ENCODE results near the gene SLC4A8. TPM values are rescaled to one million over a fixed set of nuclear protein-coding genes. Genes with fewer than 3 reads are reported as not detected.
"Not testable (repeated sequence)": the region's sequence is repeated elsewhere in the genome, so short reads cannot be mapped to it uniquely, and the experiment has no call there.

Gene SLC4A8
- total RNA-seq, 1 donor from 2014 or later: 18.5 TPM

DNA sequence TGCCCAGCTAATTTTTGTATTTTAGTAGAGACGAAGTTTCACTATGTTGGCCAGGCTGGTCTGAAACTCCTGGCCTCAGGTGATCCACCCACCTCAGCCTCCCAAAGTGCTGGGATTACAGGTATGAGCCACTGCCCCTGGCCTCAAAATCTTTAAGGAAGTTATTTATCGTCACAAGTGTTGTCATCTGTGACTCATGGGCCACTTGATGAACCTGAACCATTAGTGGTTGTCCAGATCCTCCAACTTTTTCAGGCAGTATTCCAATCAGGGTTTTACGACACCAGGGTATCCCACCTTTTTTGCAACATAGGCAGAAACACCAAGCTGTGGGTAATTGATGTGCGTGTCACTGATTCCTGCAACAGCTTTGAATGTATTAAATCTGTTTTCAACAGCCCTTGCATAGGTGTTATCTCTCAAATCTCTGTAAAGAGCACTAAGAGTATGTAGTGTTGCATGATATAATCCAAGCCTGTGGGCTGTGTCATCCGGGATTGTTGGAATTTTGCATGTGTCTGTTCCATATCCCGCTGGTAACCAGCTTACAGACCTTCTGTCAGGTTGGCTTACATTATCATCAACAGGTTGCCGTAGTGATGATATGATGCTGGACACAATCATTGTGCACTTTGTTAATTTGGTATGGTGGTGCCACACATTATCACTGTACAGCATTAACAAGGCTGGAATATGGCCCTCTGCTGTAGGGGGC, 87.1 kb downstream of the SLC4A8 start:
- Mint-ChIP-seq H3K4me1 (ENCODE audit: unreplicated experiment) (no peaks in the 10 kb centered on the region), H3K27ac (no peak overlapping the region), H3K4me3 (no peak overlapping the region), H3K27me3 (no peaks in the 10 kb centered on the region), H3K36me3 (peaks cover 15% of the 10 kb centered on the region), H3K9me3 (no peaks in the 10 kb centered on the region)
- no peak for DNase-seq (ENCODE audit: extremely low spot score, unreplicated experiment)
- TF ChIP-seq, protein P1, sequence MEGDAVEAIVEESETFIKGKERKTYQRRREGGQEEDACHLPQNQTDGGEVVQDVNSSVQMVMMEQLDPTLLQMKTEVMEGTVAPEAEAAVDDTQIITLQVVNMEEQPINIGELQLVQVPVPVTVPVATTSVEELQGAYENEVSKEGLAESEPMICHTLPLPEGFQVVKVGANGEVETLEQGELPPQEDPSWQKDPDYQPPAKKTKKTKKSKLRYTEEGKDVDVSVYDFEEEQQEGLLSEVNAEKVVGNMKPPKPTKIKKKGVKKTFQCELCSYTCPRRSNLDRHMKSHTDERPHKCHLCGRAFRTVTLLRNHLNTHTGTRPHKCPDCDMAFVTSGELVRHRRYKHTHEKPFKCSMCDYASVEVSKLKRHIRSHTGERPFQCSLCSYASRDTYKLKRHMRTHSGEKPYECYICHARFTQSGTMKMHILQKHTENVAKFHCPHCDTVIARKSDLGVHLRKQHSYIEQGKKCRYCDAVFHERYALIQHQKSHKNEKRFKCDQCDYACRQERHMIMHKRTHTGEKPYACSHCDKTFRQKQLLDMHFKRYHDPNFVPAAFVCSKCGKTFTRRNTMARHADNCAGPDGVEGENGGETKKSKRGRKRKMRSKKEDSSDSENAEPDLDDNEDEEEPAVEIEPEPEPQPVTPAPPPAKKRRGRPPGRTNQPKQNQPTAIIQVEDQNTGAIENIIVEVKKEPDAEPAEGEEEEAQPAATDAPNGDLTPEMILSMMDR (conservative IDR thresholded peaks at IDR 0.05): no peak

GRCh38 chr12:51512438-51512837, 87.8 kb downstream of the SLC4A8 start:
- H3K4me1 Mint-ChIP-seq (ENCODE audit: unreplicated experiment): no peaks in the 10 kb centered on the region
- peaks cover 15% of the 10 kb centered on the region for H3K36me3 Mint-ChIP-seq
- H3K27ac Mint-ChIP-seq: no peak overlapping the region
- TF ChIP-seq, protein P1 (conservative IDR thresholded peaks at IDR 0.05): no peak
- no peak for DNase-seq (ENCODE audit: extremely low spot score, unreplicated experiment)
- H3K9me3 Mint-ChIP-seq: no peaks in the 10 kb centered on the region
- no peaks in the 10 kb centered on the region for H3K27me3 Mint-ChIP-seq
- H3K4me3 Mint-ChIP-seq: no peak overlapping the region

DNA sequence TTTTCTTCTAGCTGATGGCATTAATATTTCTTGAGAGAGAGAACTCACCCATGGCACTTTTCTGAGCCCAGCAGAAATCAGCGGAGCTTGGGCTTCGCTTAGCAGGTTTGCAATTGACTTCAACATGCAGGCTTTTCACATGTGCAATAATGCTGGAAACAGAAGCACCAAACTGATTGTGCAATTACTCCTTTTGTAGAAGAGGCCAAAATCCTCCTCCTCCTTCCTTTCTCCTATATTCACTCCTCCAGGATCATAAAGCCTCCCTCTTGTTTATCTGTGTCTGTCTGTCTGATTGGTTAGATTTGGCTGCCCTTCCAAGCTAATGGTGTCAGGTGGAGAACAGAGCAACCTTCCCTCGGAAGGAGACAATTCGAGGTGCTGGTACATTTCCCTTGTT, 90.4 kb downstream of the SLC4A8 start:
- not testable (repeated sequence) for H3K4me3 Mint-ChIP-seq; H3K9me3 Mint-ChIP-seq; DNase-seq (ENCODE audit: extremely low spot score, unreplicated experiment); H3K27me3 Mint-ChIP-seq; H3K36me3 Mint-ChIP-seq; H3K27ac Mint-ChIP-seq; H3K4me1 Mint-ChIP-seq (ENCODE audit: unreplicated experiment)

GRCh38 chr12:51517316-51517715, 92.7 kb downstream of the SLC4A8 start:
- Mint-ChIP-seq H3K36me3 (peaks cover 5% of the 10 kb centered on the region), H3K4me1 (ENCODE audit: unreplicated experiment) (no peaks in the 10 kb centered on the region), H3K27me3 (peaks cover 5% of the 10 kb centered on the region), H3K4me3 (no peak overlapping the region), H3K9me3 (no peaks in the 10 kb centered on the region), H3K27ac (no peak overlapping the region)
- TF ChIP-seq, protein P1 (conservative IDR thresholded peaks at IDR 0.05): no peak
- DNase-seq (ENCODE audit: extremely low spot score, unreplicated experiment): no peak

GRCh38 chr12:51517800-51518199, 93.2 kb downstream of the SLC4A8 start:
- H3K36me3 Mint-ChIP-seq: peaks cover 2% of the 10 kb centered on the region
- H3K4me1 Mint-ChIP-seq (ENCODE audit: unreplicated experiment): no peaks in the 10 kb centered on the region
- TF ChIP-seq, protein P1 (conservative IDR thresholded peaks at IDR 0.05): no peak
- DNase-seq (ENCODE audit: extremely low spot score, unreplicated experiment): no peak
- H3K27ac Mint-ChIP-seq: no peak overlapping the region
- peaks cover 5% of the 10 kb centered on the region for H3K27me3 Mint-ChIP-seq
- H3K9me3 Mint-ChIP-seq: no peaks in the 10 kb centered on the region
- no peak overlapping the region for H3K4me3 Mint-ChIP-seq

DNA sequence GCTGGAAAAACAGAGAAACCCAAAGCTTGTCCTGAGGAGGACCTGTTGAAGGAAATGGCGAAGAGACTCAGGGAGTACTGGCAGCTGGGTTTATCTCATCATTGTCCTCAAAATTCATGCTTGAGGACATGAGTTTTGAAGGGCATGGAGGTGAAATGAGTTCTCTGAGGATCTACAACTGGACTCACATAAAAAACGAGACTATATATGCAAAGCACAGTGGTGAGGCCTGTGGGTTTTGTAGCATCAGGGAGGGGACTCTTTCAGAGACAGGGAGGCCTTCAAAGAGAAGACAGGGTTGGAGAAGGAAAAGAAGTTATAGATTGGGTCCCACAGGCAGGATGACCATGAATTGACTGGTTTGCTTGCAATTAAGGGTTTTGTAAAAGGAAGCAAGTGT, 95.1 kb downstream of the SLC4A8 start:
- Mint-ChIP-seq H3K4me1 (ENCODE audit: unreplicated experiment) (no peaks in the 10 kb centered on the region), H3K27me3 (peaks cover 5% of the 10 kb centered on the region), H3K4me3 (no peak overlapping the region), H3K9me3 (no peaks in the 10 kb centered on the region), H3K27ac (no peak overlapping the region), H3K36me3 (no peaks in the 10 kb centered on the region)
- no peak for DNase-seq (ENCODE audit: extremely low spot score, unreplicated experiment)
- TF ChIP-seq, protein P1 (conservative IDR thresholded peaks at IDR 0.05): no peak

Data from type B pancreatic cell (in vitro differentiated cells).